Measurements from ENCODE around the gene C2CD2.

Gene C2CD2

DNA sequence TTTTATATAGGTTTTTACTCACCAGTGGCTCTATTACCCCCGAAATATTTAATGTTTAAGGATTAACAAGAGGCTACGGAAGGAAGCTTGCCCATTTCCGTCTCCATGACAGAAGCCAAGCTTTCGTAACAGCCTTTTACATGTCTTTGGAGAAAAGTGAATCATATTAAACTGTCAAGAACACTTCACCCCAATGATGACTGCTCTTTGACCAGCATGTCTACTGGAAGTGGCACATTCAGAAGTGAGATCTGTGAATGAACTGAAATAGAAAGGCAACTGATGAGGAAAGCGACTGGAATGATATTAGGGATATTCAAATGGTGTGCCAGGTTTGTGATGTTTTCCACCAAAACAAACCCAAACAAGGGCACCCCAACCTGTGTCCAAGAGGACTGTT lies 66.2 kb downstream of the C2CD2 start:
- Histone ChIP-seq H3K27me3 (ENCODE audit: insufficient read depth, poor library complexity, severe bottlenecking) (no peaks in the 10 kb centered on the region), H3K27ac (replicated peaks) (no peak overlapping the region), H3K4me3 (replicated peaks; ENCODE audit: insufficient read depth, low read length) (no peak overlapping the region)
- DNase-seq (ENCODE audit: low read depth in 1 of 2, low spot score in 1 of 2), result peak in 1 of 2 experiments; percentile 11
- TF ChIP-seq GABPA (IDR thresholded peaks at IDR 0.05; ENCODE audit: low read depth) (no peak), SPI1 (IDR thresholded peaks at IDR 0.05; ENCODE audit: borderline replicate concordance, low read depth) (no peak), POLR2AphosphoS5 (IDR thresholded peaks at IDR 0.05; ENCODE audit: low read depth) (no peak)
- TF ChIP-seq, protein P1, sequence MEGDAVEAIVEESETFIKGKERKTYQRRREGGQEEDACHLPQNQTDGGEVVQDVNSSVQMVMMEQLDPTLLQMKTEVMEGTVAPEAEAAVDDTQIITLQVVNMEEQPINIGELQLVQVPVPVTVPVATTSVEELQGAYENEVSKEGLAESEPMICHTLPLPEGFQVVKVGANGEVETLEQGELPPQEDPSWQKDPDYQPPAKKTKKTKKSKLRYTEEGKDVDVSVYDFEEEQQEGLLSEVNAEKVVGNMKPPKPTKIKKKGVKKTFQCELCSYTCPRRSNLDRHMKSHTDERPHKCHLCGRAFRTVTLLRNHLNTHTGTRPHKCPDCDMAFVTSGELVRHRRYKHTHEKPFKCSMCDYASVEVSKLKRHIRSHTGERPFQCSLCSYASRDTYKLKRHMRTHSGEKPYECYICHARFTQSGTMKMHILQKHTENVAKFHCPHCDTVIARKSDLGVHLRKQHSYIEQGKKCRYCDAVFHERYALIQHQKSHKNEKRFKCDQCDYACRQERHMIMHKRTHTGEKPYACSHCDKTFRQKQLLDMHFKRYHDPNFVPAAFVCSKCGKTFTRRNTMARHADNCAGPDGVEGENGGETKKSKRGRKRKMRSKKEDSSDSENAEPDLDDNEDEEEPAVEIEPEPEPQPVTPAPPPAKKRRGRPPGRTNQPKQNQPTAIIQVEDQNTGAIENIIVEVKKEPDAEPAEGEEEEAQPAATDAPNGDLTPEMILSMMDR (IDR thresholded peaks at IDR 0.05; ENCODE audit: insufficient read depth, low read length), result no peak
- TF ChIP-seq, protein P2, sequence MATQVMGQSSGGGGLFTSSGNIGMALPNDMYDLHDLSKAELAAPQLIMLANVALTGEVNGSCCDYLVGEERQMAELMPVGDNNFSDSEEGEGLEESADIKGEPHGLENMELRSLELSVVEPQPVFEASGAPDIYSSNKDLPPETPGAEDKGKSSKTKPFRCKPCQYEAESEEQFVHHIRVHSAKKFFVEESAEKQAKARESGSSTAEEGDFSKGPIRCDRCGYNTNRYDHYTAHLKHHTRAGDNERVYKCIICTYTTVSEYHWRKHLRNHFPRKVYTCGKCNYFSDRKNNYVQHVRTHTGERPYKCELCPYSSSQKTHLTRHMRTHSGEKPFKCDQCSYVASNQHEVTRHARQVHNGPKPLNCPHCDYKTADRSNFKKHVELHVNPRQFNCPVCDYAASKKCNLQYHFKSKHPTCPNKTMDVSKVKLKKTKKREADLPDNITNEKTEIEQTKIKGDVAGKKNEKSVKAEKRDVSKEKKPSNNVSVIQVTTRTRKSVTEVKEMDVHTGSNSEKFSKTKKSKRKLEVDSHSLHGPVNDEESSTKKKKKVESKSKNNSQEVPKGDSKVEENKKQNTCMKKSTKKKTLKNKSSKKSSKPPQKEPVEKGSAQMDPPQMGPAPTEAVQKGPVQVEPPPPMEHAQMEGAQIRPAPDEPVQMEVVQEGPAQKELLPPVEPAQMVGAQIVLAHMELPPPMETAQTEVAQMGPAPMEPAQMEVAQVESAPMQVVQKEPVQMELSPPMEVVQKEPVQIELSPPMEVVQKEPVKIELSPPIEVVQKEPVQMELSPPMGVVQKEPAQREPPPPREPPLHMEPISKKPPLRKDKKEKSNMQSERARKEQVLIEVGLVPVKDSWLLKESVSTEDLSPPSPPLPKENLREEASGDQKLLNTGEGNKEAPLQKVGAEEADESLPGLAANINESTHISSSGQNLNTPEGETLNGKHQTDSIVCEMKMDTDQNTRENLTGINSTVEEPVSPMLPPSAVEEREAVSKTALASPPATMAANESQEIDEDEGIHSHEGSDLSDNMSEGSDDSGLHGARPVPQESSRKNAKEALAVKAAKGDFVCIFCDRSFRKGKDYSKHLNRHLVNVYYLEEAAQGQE (IDR thresholded peaks at IDR 0.05; ENCODE audit: insufficient replicate concordance, low read depth), result no peak

DNA sequence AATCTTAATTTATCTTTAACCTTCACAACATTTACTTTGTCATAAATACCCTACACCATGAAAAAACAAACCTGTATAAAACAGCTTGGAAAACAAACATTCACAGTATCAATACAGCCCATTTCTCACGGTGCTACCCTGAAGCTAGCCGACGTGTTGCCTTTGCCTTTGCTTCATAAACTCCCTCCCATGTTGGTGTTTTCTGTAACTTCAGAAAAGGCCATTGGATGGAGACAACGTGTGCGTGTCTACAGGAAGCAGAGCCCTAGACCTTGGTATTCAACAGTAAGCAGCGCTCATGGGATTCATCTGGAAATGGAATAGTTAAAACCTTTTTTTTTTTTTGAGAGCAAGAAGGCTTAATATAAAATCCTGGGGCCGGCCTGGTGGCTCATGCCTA lies 67.5 kb downstream of the C2CD2 start:
- Histone ChIP-seq H3K27me3 (ENCODE audit: insufficient read depth, poor library complexity, severe bottlenecking) (no peaks in the 10 kb centered on the region), H3K4me3 (replicated peaks; ENCODE audit: insufficient read depth, low read length) (no peak overlapping the region), H3K27ac (replicated peaks) (no peak overlapping the region)
- DNase-seq (ENCODE audit: low read depth in 1 of 2, low spot score in 1 of 2), result no peak
- TF ChIP-seq SPI1 (IDR thresholded peaks at IDR 0.05; ENCODE audit: borderline replicate concordance, low read depth), result no peak
- no peak for TF ChIP-seq POLR2AphosphoS5 (IDR thresholded peaks at IDR 0.05; ENCODE audit: low read depth)
- TF ChIP-seq, protein P1 (IDR thresholded peaks at IDR 0.05; ENCODE audit: insufficient read depth, low read length), result no peak
- TF ChIP-seq GABPA (IDR thresholded peaks at IDR 0.05; ENCODE audit: low read depth), result no peak
- TF ChIP-seq, protein P2 (IDR thresholded peaks at IDR 0.05; ENCODE audit: insufficient replicate concordance, low read depth), result no peak

DNA sequence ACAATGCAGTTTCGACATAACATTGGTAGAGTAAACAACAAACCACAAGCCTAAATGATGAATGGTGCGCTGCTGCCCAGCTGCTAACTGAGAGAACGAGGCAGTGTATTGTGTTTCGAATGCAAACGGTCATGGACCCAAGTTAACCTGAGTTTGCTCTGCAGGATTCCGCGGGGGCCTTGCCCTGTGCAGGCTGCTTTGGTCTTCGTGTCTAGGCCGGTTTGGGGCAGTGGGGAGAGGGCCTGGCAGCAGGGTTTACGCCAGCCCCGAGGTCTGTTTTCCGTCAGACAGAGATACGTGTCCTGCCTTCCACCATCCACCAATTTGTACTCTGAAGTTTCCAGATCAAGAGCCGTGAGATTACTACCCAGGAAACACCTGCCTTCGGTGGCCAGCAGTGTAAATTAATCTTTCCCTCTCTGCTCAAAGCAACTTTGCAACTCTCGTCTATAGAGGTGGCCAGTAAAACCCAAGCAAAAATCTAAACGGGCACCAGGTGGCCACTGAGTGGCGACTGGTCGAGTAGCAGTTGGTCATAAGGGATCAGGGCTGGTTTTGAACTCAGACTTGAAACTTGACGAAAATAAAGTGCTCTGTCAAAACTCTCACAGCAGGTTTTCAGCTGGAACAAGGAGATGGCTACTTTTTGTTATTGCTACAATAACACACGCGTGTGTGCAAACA lies 68.3 kb downstream of the C2CD2 start:
- no peak overlapping the region for H3K4me3 ChIP-seq (replicated peaks; ENCODE audit: insufficient read depth, low read length)
- DNase-seq (ENCODE audit: low read depth in 1 of 2, low spot score in 1 of 2), result no peak
- H3K27ac ChIP-seq (replicated peaks), result no peak overlapping the region
- no peaks in the 10 kb centered on the region for H3K27me3 ChIP-seq (ENCODE audit: insufficient read depth, poor library complexity, severe bottlenecking)
- TF ChIP-seq, protein P1 (IDR thresholded peaks at IDR 0.05; ENCODE audit: insufficient read depth, low read length), result no peak
- TF ChIP-seq, protein P2 (IDR thresholded peaks at IDR 0.05; ENCODE audit: insufficient replicate concordance, low read depth), result no peak
- no peak for TF ChIP-seq GABPA (IDR thresholded peaks at IDR 0.05; ENCODE audit: low read depth)
- no peak for TF ChIP-seq POLR2AphosphoS5 (IDR thresholded peaks at IDR 0.05; ENCODE audit: low read depth)
- no peak for TF ChIP-seq SPI1 (IDR thresholded peaks at IDR 0.05; ENCODE audit: borderline replicate concordance, low read depth)
